K562 (cell line): Measurements from ENCODE around the gene FOXP3. TPM values are rescaled to one million over a fixed set of nuclear protein-coding genes. Genes with fewer than 3 reads are reported as not detected.
A peak's percentile ranks its signal among the peaks of the same experiment; 100 is the strongest.

ENCODE experiments used
- ATAC-seq: fragments of 200-7000 bp; cut with Tn5 transposase; 3 replicates; pipeline ENCODE4 v1.9.1; 2020; ENCODE audit warnings: moderate library complexity
- BruUV-seq: library from RNA; stranded (reverse); fragments of 400-500 nt; replicated peaks from 2 replicates; lab custom pipeline; 2021; lab: Mats Ljungman, UMichigan
- CTCF ChIA-PET: fragments of 300-600 bp; formaldehyde crosslinking; extraction: SDS; loops from one replicate; lab custom pipeline; 2021; ENCODE audit warnings: low intra/inter-chr PET ratio; lab: Yijun Ruan, JAX
- POLR2A ChIA-PET: fragments of 300-600, 350-650 bp; sonication (Branson Sonifier 250); formaldehyde crosslinking; extraction: SDS; loops from one replicate; lab custom pipeline; 2021; ENCODE audit warnings: antibody characterized with exemption, inconsistent platforms; lab: Yijun Ruan, JAX
- DNase-seq, 4 experiments: peaks; one replicate each; pipeline versions ENCODE4 v3.0.0 to v3.0.0-alpha.2; 2011 to 2018; ENCODE audit warnings: low spot score in 3 of 4, mixed read lengths in 3 of 4; ENCODE audit errors: extremely low read depth in 1 of 4
- FAIRE-seq: peaks from 2 replicates; lab custom pipeline; 2011; peaks lifted over from hg19 to GRCh38; lab: Jason Lieb, UNC
- H2AFZ ChIP-seq: 2 replicates; pipeline ENCODE4 v1.6.0; 2011; ENCODE audit warnings: low read depth, low read length, control low read depth, inconsistent platforms
- H3K27ac ChIP-seq: fragments of 200-600 bp; 3 replicates; pipeline ENCODE4 v1.8.0; 2011; ENCODE audit warnings: low read depth, mild to moderate bottlenecking, control low read depth, inconsistent platforms, low read length, moderate library complexity, mixed read lengths; ENCODE audit errors: extremely low read depth
- H3K27me3 ChIP-seq, 2 experiments: fragments of 300-600 bp in 1 of 2; 2 replicates in 1 of 2; 3 replicates in 1 of 2; pipeline versions ENCODE4 v1.6.0 to v1.8.0; 2011; ENCODE audit warnings: inconsistent platforms in 2 of 2, low read length in 2 of 2, mild to moderate bottlenecking in 1 of 2, mixed read lengths in 1 of 2, moderate library complexity in 1 of 2; ENCODE audit not compliant: control insufficient read depth in 2 of 2, insufficient read depth in 2 of 2
- H3K36me3 ChIP-seq: fragments of 300-600 bp; 3 replicates; pipeline ENCODE4 v1.8.0; 2011; ENCODE audit warnings: mild to moderate bottlenecking, low read length, inconsistent platforms; ENCODE audit not compliant: control insufficient read depth, insufficient read depth
- H3K4me1 ChIP-seq, 2 experiments: fragments of 200-600 bp in 1 of 2; replicated peaks in 1 of 2; 2 replicates in 1 of 2; 3 replicates in 1 of 2; pipeline versions ENCODE4 v1.5.1 to v1.8.0; 2011; ENCODE audit warnings: inconsistent platforms in 2 of 2, low read length in 2 of 2, mild to moderate bottlenecking in 1 of 2, mixed read lengths in 1 of 2, moderate library complexity in 1 of 2; ENCODE audit not compliant: control insufficient read depth in 2 of 2, insufficient read depth in 2 of 2
- H3K4me2 ChIP-seq: 2 replicates; pipeline ENCODE4 v1.6.1; 2011; ENCODE audit warnings: low read length, control low read depth, inconsistent platforms, mixed read lengths; ENCODE audit not compliant: insufficient read depth
- H3K4me3 ChIP-seq: fragments of 200-600 bp; sonication (generic), shearing (Covaris generic); 2 replicates; pipeline ENCODE4 v1.5.1; 2016; ENCODE audit warnings: control low read depth, inconsistent platforms
- H3K79me2 ChIP-seq: fragments of 200-600 bp; 3 replicates; pipeline ENCODE4 v1.8.0; 2011; ENCODE audit warnings: low read length, inconsistent platforms; ENCODE audit not compliant: control insufficient read depth, insufficient read depth
- H3K9ac ChIP-seq, 2 experiments: 2 replicates each; pipeline versions ENCODE4 v1.6.0 to v1.6.1; 2011; ENCODE audit warnings: low read depth in 2 of 2, low read length in 2 of 2, control low read depth in 1 of 2, inconsistent platforms in 1 of 2, mild to moderate bottlenecking in 1 of 2, mixed read lengths in 1 of 2; ENCODE audit not compliant: insufficient read depth in 1 of 2
- H3K9me1 ChIP-seq: one replicate; pipeline ENCODE4 v1.6.0; 2011; ENCODE audit warnings: inconsistent platforms, mild to moderate bottlenecking, low read length, moderate library complexity; ENCODE audit not compliant: control insufficient read depth, insufficient read depth
- H3K9me3 ChIP-seq: replicated peaks from 2 replicates; pipeline ENCODE4 v1.5.1; 2011; ENCODE audit warnings: low read depth, low read length, inconsistent platforms; ENCODE audit not compliant: control insufficient read depth, insufficient read depth
- H4K20me1 ChIP-seq: replicated peaks from 2 replicates; pipeline ENCODE4 v1.6.1; 2011; ENCODE audit warnings: low read length, inconsistent platforms, mixed read lengths; ENCODE audit not compliant: control insufficient read depth, insufficient read depth
- HDAC1 ChIP-seq, 2 experiments: fragments of 450-650 bp; IDR thresholded peaks; 2 replicates each; pipeline ENCODE4 v1.6.1; 2016 to 2017; ENCODE audit warnings: inconsistent platforms in 1 of 2, mild to moderate bottlenecking in 1 of 2, moderate library complexity in 1 of 2
- PHB2 ChIP-seq: fragments of 450-650 bp; IDR thresholded peaks from 2 replicates; pipeline ENCODE4 v1.6.1; 2017; ENCODE audit warnings: low read depth
- POLR2G ChIP-seq: fragments of 200-400 bp; formaldehyde crosslinking; IDR thresholded peaks from 2 replicates; pipeline ENCODE4 v1.6.1; 2017; ENCODE audit warnings: low read depth, mild to moderate bottlenecking, antibody characterized with exemption, low read length, moderate library complexity
- SAFB2 ChIP-seq: fragments of 200-400 bp; formaldehyde crosslinking; IDR thresholded peaks from 2 replicates; pipeline ENCODE4 v1.6.1; 2018; ENCODE audit warnings: borderline replicate concordance, low read length, low read depth, moderate library complexity; ENCODE audit not compliant: severe bottlenecking
- TCFL5 ChIP-seq: fragments of 250-450 bp; sonication (Bioruptor Pico); conservative IDR thresholded peaks from 2 replicates; pipeline ENCODE4 v1.6.1; 2021; ENCODE audit warnings: mild to moderate bottlenecking, moderate library complexity, matching md5 sums
- TOE1 ChIP-seq, 2 experiments: fragments of 450-650 bp in 1 of 2; sonication (generic) in 1 of 2; formaldehyde crosslinking in 1 of 2; IDR thresholded peaks; 2 replicates each; pipeline versions ENCODE4 v1.7.1 to v1.8.0; 2016 to 2022; ENCODE audit warnings: borderline replicate concordance in 2 of 2, mild to moderate bottlenecking in 2 of 2, antibody characterized with exemption in 1 of 2, inconsistent platforms in 1 of 2, low read depth in 1 of 2, missing genetic modification reagents in 1 of 2, moderate library complexity in 1 of 2
- UBTF ChIP-seq, 2 experiments: IDR thresholded peaks; 2 replicates each; pipeline ENCODE4 v1.6.1; 2012; ENCODE audit warnings: improper control_type of control experiment in 2 of 2, low read depth in 2 of 2, low read length in 2 of 2, borderline replicate concordance in 1 of 2
- ZBTB33 ChIP-seq: sonication (generic); formaldehyde crosslinking; IDR thresholded peaks from 2 replicates; pipeline ENCODE4 v1.8.1; 2023; ENCODE audit warnings: mild to moderate bottlenecking, missing genetic modification reagents
- WGBS: fragments of 100-300 bp; shearing (Covaris generic); methylation state at CpG from one replicate; pipeline ENCODE4 v1.1.6; 2016; ENCODE audit warnings: low coverage, mixed read lengths; ENCODE audit not compliant: insufficient coverage; ENCODE audit errors: missing lambda C conversion rate; 5-methylcytosine and 5-hydroxymethylcytosine counted together
- in situ Hi-C: fragments of 300-500 bp; cut with MboI; formaldehyde crosslinking; loops from 4 replicates; pipeline ENCODE4 v1.15.0; 2018; ENCODE audit warnings: inconsistent platforms, mixed read lengths
- intact Hi-C: fragments of 100-400 bp; cut with micrococcal nuclease; formaldehyde crosslinking; loops from 2 replicates; pipeline ENCODE4 v1.14.2; 2022
- polyA plus RNA-seq, 8 experiments: library from polyadenylated mRNA; depleted of rRNA in 4 of 8; stranded (reverse) in 5 of 8; unstranded in 3 of 8; fragments of >200 nt; fragmentation: Nextera tagmentation in 2 of 8; fragmentation: Illumina TruSeq in 1 of 8; extraction: Ambion mirVana in 2 of 8; extraction: Trizol in 1 of 8; gene quantifications; 2 replicates each; pipeline versions ENCODE4 v1.2.1 to v1.2.3, GENCODE V29; 2011 to 2014; ENCODE audit warnings: inconsistent platforms in 1 of 8, missing spikeins in 1 of 8
- total RNA-seq, 7 experiments: library from RNA; depleted of rRNA in 6 of 7; stranded (reverse); fragments of >200 nt in 6 of 7; fragmentation: Illumina TruSeq in 2 of 7; extraction: Trizol in 2 of 7; gene quantifications; 2 replicates each; pipeline versions ENCODE4 v1.2.1 to v1.2.3, GENCODE V29; 2011 to 2021; ENCODE audit warnings: low replicate concordance in 1 of 7

The FOXP3 gene
- total and polyA plus RNA-seq, 9 of the 15 experiments (the other 6 are each of a cell fraction or from before 2014, with no cell fraction given) = 0.04 to 0.24 (median 0.07) TPM; not detected in 4

DNA sequence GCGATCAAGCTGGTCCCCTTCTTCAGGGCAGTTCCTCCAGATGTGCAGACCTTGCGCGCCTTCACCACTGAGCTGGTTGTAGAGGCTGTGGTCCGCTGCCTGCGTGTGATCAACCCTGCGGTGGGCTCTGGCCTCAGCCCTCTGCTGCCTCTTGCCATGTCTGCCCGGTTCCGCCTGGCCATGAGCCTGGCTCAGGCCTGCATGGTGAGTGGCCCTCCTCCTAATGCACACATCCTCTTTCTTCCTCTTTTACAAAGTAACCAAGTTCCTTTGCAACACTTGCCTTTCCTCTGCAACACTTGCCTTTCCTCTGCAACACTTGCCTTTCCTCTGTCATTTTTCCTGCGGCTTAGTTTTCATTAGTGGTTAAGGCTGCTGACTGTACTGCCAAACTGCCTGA lies 27.4 kb downstream of the FOXP3 start (continued):
- TF ChIP-seq TOE1 (IDR thresholded peaks at IDR 0.05; ENCODE audit: borderline replicate concordance) = no peak
- TF ChIP-seq TOE1 (CRISPR knock-in tag; IDR thresholded peaks at IDR 0.05; ENCODE audit: borderline replicate concordance, low read depth) = no peak
- TF ChIP-seq PHB2 = no peak
- no peak for TF ChIP-seq UBTF (IDR thresholded peaks at IDR 0.05; ENCODE audit: borderline replicate concordance in 1 of 2, low read depth in 2 of 2, low read length in 2 of 2)
- TF ChIP-seq TCFL5 (CRISPR knock-in tag) = no peak
- TF ChIP-seq POLR2G = peak; percentile 27; the same call in 1 of the 2 replicates

DNA sequence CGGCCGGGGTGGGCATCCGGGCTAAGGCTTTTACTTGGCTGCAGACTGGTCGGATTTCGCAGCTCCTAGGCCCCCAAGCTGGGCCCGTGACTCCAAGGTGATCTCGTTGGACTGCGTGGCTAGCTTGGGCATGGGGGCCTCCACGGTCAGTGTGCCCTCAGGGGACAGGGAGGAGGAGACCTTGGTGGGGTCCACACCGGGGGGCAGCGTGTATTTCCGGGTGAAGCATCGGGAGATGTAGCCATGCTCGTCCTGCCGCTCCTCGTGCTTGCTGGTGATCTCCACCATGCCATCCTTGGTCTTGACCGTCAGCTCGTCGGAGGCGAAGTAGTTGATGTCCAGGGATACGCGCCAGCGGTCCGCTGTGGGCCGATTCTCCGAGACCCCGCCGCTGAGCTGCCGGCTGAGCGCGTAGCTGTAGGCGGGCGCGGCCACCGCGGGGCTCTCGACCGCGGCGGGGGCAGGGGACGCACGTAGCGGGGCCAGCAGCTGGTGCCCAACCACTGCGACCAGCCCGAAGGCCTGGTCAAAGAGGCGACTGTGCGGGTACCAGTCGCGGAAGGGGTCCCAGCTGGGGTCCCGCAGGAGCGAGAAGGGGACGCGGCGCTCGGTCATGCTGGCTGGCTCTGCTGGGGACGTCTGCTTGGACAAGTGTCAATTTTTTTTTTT lies 30.5 kb downstream of the FOXP3 start:
- ATAC-seq (no peak), FAIRE-seq (no peak), DNase-seq (no peak)
- Histone ChIP-seq H3K9ac (peak overlapping the region in 1 of 2 experiments; percentile 26; a peak in 1 of 4 replicates), H3K79me2 (peaks cover 23% of the 10 kb centered on the region), H3K36me3 (0 out of 3 replicates have a peak, but pooled peaks cover 6% of the 10 kb centered on the region), H3K9me3 (no peaks in the 10 kb centered on the region), H3K4me2 (no peak overlapping the region), H3K4me3 (no peak overlapping the region), H3K4me1 (peaks cover 18 to 53% of the 10 kb centered on the region in 2 experiments; a peak in 4 of 5 replicates), H3K27me3 (no peaks in the 10 kb centered on the region), H3K27ac (no peak overlapping the region), H2AFZ (no peak overlapping the region), H4K20me1 (no peaks in the 10 kb centered on the region), H3K9me1 (no peaks in the 10 kb centered on the region)
- no TSS peak for BruUV-seq
- POLR2A ChIA-PET = no interaction called here
- WGBS = 95% methylated on average over 14 of the region's 56 CpGs
- in situ Hi-C loops (no loop called here), intact Hi-C loops (no loop called here)
- TF ChIP-seq SAFB2 (no peak), ZBTB33 (CRISPR knock-in tag) (0 out of 2 replicates have a peak, but pooled peaks have one; percentile 44), HDAC1 (IDR thresholded peaks at IDR 0.05) (no peak)
- CTCF ChIA-PET = no interaction called here
